ENCODE measurements around the gene FOXA2. TPM values are rescaled to one million over a fixed set of nuclear protein-coding genes. Genes with fewer than 3 reads are reported as not detected.

The FOXA2 gene
- total and polyA plus RNA-seq, 2 of the 13 experiments (the other 11 are each of a cell fraction or from before 2014, with no cell fraction given), result 8.8 to 12.2 TPM

GRCh38 chr20:22584922-22585785 is 782 bp upstream of the FOXA2 start (continued):
- TF ChIP-seq SOX6 (IDR thresholded peaks at IDR 0.05) (no peak), SOX6 (CRISPR knock-in tag; IDR thresholded peaks at IDR 0.05) (peak; percentile 93), SMAD3 (CRISPR knock-in tag; IDR thresholded peaks at IDR 0.05) (peak; percentile 93), EED (CRISPR knock-in tag; IDR thresholded peaks at IDR 0.05) (peak; percentile 86; the same call in 1 of the 2 replicates), ZNF318 (CRISPR knock-in tag; IDR thresholded peaks at IDR 0.05) (no peak; the same call in 1 of the 2 replicates), FIP1L1 (IDR thresholded peaks at IDR 0.05; ENCODE audit: borderline replicate concordance, insufficient read depth, low read depth, low read length) (0 out of 2 replicates have a peak, but pooled peaks have one; percentile 85), HNRNPUL1 (IDR thresholded peaks at IDR 0.05; ENCODE audit: low read depth, low read length) (0 out of 2 replicates have a peak, but pooled peaks have one; percentile 26), ZFP90 (CRISPR knock-in tag; IDR thresholded peaks at IDR 0.05; ENCODE audit: borderline replicate concordance) (peak; percentile 86), ZNF644 (CRISPR knock-in tag; IDR thresholded peaks at IDR 0.05; ENCODE audit: low read depth) (peak; percentile 88), PHF8 (CRISPR knock-in tag; IDR thresholded peaks at IDR 0.05) (peak; percentile 78), ZNF724P (CRISPR knock-in tag; IDR thresholded peaks at IDR 0.05; ENCODE audit: borderline replicate concordance) (peak; percentile 70; the same call in 1 of the 2 replicates), GRHL1 (CRISPR knock-in tag; conservative IDR thresholded peaks at IDR 0.05) (no peak), ZNF281 (CRISPR knock-in tag; IDR thresholded peaks at IDR 0.05; ENCODE audit: borderline replicate concordance) (peak; percentile 82; the same call in 1 of the 2 replicates), ARNTL (CRISPR knock-in tag; IDR thresholded peaks at IDR 0.05) (no peak), ZNF891 (CRISPR knock-in tag; IDR thresholded peaks at IDR 0.05) (peak; percentile 17; the same call in 1 of the 2 replicates), SMC3 (IDR thresholded peaks at IDR 0.05; ENCODE audit: low read length) (peak; percentile 49)
